GM21825 (cell line): ENCODE measurements around the gene SERPINB10.
"Not testable (repeated sequence)": the region's sequence is repeated elsewhere in the genome, so short reads cannot be mapped to it uniquely, and the experiment has no call there.

Experiments
- ATAC-seq: cut with Tn5 transposase; IDR thresholded peaks from one replicate; pipeline ENCODE4 v1.9.1; 2021; ENCODE audit warnings: mild to moderate bottlenecking, moderate library complexity; ENCODE audit not compliant: unreplicated experiment

SERPINB10 gene

DNA sequence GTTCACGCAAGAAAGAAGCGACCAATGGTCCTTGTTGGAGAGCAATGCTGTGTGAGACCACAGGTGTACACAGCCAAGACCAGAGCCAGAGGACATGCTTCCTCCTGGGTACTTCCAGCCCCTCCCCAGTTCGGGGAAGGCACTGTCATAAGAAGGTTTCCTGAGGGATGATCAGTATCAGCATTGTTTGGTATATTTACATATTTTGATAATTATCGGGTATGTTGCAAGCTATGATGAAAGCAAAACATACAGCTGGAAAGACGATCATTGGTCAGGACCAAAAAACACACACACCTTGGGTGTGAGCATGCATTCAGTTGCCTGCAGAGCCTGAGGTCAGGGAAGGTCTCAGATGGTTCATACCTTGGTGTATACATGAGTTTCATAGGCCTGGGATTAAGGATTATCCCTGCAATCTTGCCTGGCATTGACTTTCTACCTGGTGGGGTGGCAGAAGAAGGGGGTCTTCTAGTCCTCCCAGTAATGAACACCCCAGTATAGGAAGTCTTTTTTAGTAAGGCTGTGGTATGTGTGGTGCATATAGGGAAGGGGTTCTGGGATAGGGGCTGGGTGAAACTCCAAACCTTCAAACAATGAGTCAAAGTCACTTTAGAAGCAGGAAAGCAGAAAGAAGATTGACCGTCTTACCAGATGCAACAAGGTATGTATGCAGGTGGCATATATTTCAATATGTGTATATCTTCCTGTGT, 17.4 kb upstream of the SERPINB10 start:
- no peak for ATAC-seq

DNA sequence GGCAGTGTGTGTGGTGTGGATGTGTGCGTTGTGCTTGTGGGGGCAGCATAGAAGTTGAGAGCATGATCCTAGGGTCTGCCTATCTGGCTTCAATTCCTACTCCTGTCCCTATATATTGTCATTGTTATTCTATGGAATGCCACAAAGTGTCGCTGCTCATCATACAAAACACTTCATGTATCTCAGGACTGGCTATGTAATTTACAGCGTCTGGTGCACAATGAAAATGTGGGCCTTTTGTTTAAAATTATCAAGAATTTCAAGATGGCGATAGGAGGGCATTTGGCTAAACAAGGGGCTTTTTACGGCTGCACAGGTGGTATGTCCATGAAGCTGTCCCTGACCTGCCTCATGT, 16.8 kb upstream of the SERPINB10 start:
- ATAC-seq = no peak

DNA sequence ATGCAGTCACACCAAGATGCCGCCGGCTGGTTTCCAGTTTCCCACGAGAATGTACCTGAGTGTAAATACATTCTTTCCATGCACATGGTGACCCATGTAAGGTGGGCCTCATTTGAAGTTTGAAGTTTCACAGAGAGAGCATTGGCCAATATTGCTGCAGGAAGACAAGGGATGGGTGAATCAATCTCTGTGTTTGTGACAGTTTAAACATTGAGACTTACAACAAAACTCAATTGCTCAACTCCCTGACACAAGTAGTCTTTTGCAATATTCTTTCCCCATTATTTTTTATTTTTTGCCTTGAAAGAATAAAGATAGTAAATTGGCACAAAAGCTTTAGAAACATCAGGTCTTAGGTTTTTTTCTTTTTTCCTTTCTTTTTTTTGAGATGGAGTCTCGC, 15.2 kb upstream of the SERPINB10 start:
- no peak for ATAC-seq

DNA sequence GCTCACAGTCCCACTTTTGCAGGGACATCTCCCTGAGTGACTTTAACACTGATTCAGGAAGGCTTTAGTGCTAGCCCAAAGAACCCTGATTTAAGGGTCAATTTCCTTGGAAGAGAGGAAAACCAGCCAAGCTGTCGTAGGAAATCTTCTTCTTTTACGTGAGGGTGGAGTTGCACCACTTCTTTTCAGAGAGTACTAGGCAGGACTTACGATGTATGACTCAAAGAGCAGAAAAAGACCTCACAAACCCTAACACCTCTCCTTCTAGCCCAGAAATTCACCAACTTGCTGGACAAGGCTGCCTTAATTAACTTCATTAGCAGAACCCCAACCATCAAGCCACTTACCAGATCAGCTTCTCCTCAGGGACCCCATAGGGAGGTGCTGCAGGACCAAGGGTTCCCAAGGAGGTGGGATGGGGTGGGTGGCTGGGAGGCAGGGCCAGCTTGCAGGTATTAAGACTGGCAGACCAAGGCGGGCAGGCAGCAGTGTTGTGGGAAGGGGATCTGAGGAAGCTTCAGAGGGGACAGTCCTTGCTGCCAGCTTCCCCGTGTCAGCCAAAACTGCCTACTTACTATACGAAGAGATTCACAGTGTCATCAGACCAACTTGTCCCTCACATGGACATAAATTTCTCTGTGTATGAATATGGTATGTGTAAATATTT, 13.5 kb upstream of the SERPINB10 start:
- ATAC-seq = no peak

DNA sequence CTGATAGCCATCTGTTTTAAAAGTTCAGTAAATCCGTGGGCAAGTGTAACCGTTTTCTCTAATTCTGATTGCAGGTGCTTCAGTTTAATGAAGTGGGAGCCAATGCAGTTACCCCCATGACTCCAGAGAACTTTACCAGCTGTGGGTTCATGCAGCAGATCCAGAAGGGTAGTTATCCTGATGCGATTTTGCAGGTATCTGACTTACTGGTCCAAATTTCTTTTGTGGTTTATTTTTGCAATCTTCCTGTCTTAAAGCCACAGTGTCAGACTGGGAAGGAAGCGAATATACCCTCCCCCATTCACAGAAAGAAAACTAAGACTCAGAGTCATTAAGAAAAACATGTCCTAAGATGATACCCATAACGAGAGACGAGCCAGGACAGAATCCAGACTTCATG, 12.6 kb upstream of the SERPINB10 start:
- ATAC-seq = no peak

DNA sequence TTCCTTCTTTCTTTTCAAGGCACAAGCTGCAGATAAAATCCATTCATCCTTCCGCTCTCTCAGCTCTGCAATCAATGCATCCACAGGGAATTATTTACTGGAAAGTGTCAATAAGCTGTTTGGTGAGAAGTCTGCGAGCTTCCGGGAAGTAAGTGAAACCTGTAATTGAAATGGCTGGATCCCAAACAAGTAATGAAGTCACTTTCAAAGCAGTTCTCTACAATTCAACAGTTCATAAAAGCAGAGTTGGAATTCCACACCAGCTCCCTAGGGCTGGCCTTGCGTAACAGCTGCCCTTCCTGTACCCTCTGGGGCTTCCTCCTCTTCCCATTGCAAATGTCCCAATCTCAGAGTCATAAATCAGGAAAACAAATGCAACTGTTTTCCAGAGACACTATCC, 10.7 kb upstream of the SERPINB10 start:
- ATAC-seq = no peak

DNA sequence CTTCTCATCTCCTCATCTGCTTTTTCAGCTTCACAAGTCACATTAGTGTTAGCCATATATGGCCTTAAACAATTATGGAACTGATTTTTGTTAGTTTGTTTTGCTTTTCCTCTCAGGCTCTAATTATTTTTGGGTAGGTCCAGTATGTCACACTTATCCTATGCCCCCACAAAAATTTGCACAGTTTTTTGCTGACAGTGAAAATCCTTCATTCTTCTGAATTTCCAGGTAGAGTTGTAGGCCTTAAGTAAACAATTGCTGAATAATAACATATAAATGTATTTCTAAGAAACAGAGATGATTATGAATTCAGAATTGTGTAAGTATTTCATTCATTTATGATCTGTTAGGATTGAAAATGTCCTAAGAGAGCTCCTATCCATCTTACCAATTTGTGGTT, 8.6 kb upstream of the SERPINB10 start:
- ATAC-seq = no peak

DNA sequence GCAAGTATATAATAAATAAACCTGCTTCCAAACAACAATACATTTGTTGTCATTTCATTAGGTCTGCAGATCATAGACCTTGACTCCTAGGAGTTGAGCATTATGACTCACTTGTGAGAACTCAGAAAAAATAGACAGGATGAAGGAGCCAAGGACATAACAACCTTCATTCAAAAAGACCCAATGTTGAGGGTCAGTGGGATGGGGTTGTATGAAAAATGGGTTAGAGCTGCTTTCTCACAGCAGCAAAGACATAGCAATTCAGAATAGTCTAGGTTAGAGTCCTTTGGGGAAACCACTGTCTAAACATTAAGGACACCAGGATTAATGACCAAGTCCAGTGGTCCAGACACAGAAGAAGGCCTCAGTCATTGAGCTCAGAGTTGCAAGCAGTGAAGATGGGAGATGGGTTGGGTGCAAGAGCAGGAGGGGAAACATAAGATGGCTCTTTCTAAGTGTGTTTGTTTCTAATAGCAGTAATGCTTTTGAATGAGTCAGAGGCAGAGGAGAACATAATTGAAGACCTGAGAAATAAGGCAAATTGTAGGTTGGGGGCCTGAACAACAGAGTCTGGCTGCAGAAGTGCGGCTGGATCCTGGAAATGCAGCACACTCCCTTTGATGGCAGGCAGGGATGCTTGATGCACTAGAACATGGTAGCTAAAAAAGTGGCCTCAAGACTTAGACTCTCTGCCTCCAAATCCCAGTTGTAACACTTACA, 3.7 kb upstream of the SERPINB10 start:
- ATAC-seq = no peak

DNA sequence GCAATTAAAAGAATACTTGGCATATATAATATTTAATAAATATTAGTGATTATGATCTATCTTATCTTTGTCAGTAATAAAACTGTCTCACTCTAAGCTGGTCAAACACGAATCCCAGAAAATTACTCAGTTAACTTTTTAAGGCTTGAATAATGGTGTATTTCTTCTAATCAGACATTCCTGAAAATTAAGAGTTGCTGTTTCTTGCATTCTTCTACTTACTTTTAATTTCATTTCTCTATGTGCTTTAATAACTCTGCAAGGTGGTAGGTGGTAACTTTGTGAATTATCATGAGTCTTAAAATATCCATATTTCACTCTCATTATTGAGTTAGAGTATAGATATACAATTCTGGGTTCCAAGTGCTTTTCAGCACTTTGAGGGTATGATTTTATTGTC, 3.1 kb upstream of the SERPINB10 start:
- ATAC-seq = no peak

DNA sequence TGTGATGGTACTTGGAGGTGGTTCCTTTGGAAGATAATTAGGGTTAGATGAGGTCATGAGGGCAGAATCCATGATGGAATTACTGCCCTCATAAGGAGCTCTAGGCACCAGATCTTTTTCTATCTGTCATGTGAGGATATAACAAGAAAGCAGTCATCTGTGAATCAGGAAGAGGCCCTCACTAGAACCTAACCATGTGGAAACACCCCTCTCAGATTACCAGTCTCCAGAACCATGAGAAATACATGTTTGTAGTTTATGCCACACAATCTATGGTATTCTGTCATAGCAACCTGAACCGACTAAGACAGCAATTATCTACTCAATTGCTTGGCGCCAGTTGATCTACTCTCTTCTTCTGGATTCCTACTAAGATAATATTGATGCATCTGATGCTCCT, 2.4 kb upstream of the SERPINB10 start:
- ATAC-seq = no peak

DNA sequence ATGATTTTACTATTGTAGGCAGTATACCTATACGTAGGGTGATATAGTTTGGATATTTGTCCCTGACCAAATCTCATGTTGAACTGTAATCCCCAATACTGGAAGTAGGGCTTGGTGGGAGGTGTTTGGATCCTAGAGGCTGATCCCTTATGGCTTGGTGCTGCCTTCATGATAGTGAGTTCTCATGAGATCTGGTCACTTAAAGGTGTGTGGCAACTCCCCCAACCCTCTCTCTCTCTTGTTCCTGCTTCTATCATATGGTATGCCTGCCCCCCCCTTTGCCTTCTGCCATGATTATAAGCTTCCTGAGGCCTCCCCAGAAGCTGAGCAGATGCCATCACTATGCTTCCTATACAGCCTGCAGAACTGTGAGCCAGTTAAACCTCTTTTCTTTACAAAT, 1.7 kb upstream of the SERPINB10 start:
- no peak for ATAC-seq

DNA sequence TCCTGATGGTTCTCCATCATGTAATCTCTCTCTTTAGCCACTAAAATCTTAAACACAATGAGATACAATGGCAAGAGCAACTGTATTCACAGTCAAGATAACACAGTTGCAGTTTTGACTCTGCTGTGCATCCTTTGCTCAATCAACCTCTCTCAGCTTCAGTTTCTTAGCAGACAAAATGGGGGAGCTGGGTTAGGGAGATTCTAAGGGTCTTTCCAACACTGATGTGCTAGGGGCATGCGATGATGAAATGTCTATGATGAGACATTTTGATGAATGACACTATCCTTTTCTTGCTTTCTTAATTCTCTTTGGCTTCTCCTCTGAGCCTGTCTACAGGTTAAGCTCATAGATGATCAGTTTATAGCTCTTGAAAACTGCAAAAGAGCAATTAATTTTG, 1.1 kb downstream of the SERPINB10 start:
- ATAC-seq = no peak

DNA sequence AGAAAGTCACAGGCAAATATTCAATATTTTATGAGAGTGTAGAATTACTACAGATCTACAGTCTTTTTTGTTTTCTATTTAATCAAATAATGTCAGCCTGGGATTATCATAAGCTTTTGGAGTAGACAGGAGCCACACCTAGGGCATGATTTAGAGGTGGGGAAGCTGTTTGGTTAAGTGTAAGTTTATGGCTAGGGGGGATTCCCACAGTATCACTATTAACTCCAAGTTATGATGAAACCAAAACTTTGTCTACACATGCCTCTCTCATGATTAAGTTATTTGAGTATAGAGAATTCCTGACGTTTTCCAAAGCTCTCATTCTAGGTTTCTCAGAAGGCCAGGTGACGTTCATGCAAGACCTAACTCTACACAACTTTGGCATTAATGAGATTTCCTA, 2.1 kb downstream of the SERPINB10 start:
- peak; percentile 66 for ATAC-seq

DNA sequence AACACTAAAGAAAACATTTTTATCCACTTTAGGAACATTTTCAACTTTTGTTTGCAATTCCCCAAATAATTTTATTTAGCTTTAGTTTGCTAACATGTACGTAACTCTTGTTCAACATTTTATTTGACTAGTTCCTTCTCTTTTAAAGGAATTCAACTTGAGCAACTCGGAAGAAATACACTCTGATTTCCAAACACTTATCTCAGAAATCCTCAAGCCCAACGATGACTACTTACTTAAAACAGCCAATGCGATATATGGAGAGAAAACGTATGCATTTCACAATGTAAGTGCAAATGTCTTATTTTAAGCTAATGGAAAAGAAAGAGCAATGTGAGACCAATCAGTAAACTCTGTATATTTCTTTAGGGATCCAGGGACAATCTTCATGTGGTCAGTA, 10.1 kb downstream of the SERPINB10 start:
- ATAC-seq = no peak

DNA sequence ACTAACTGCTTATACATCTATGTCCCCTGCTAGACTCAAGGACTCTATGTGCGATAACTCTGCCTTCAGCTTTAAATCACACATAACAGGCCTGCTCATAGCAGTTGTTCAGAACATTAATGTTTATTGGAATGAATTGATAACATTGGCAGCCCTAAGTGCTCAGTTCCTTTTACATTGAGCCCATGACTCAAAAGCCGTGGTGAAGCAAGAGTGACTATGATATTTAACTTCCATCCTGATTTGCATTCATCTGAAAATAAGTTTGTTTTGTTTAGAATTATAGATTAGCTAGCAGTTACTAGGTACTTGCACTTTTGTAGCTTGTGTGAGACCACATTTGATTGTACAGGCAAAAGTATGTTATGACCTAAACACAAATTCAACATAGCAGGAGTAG, 14.3 kb downstream of the SERPINB10 start:
- ATAC-seq = no peak

DNA sequence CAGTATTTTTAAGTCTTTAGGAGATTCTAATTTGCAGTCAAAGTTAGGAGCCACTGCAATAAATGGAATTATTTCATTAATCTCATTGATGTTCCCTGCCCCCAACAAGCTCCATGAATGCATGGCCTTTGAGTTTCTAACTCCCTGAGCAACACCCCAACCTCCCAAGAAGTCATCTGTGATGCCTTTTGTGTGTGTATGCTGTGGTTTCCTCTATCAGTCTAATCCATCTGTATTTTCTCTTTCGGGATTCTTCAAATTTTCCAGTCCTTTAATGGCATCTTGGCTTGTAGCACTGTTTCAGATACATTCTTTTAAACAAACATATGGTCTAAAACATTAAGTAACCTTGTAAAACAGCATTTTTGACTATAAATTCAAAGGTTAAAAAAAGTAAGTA, 16.8 kb downstream of the SERPINB10 start:
- no peak for ATAC-seq

DNA sequence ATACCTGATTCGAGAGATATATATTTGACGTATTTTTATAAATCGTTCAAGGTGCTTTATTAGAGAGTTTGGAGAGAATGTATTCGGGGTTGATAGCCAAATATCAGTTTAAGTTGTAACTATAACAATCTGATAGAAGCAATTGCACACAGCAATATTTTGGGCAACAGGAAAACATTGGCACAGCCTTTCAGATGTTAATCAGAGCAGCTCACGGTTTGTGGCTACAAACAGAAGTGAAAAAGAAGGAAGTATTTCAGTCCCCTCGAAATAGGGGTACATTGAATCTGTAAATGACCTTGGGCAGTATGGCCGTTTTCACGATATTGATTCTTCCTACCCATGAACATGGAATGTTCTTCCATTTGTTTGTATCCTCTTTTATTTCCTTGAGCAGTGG, 20.6 kb downstream of the SERPINB10 start:
- ATAC-seq = no peak

DNA sequence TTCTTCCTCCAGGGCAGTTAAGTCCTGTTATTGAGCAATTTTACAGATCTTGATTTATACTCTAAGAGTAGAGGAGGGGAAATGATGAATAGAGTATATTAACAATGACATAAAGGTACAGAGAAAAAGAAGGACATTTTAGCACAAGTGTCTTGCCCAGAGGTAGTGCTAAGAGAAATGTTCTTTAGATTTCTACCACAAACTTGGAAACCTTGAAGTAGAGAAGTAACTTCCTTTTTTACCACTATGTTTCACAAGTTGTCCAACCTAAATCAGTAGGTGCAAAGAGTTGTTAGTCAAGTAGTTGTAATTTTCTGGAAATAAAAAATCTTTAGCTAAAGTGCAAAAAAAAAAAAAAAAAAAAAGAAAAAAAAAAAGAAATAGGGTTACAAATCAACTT, 21.6 kb downstream of the SERPINB10 start:
- ATAC-seq = not testable (repeated sequence)

DNA sequence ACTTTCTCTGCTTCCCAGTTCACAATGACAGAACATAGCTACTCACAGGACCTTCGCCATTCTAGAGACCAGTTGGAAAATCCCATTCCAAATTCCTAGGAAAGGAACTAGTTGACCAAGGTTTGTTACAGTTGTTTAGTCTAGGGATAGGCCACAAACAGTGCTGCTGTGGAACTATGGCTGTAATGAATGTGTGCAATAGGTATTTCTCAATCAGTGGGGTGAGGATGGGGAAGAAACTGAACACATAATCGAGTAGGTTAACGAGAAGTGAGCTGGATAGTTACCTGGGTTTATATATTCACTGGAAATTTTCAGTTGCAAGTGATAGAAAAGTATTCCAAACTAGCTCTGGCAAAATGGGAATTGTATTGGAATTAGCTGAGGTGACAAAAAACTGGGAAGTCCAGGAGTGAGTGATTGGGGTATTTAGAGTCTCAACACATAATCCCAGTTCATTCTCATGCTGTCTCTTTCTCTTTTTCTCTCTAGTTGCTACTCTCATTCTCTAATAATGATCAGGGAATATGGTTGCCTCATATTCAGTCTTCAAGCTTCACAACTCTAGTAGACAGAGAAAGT, 23.1 kb downstream of the SERPINB10 start:
- no peak for ATAC-seq

DNA sequence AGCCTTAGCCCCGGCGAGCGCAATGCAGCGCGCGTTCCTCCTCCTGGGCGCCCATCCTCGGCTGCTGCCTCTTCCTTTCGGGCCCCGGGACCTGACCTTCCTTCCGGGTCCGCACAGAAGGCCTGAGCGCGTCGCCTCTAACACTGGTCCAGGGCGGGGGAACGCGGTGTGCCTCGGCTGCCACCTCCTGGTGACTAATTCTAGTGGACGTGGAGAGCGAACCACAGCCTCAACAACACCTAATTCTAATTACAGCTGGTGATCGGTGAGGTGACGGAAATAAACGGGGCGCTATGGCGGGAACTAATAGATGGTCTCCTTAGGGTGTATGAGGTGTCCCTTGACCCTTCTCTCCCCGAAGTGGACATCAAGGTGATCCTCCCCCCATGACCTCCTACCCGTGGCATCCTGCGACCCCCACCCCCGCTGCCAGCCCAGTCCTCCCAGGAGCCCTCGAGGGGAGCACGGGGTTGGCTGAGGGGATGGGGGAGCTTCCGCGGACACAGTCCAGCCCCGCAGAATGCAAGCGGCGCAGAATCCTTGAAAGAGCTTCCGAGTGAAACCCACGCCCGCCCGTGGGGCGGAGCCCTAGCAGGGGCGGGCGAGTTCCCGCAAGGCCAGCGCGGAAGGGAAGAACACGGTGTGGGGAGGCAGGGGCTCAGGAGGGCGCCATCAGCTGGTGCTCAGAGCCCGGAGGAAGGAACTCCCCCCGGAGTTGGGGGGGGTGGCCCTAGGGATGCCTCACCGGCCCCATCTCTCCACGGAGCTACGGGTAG, 28.6 kb downstream of the SERPINB10 start:
- peak; percentile 98 for ATAC-seq

DNA sequence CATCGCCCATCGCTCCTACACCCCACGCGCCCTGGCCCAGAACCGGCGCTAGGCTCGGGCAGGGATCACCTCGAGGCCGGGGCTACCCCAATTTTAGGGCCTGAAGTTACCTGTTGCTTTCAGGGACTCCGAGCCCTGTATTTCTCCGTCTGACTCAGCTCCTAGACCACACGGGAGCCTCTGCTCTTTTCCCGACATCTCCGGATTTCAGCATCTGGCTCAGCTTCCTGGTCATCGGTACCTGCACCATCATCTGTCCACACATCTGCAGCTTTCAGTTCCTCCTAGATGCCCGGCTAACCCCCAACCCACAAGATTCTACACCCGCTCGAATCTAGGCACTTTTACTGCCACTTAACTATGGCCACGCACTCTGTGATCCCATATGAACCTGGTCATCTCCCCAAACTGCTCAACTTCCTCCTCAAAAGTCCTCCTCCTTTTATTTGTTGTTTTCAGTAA, 29.2 kb downstream of the SERPINB10 start:
- ATAC-seq = peak; percentile 30
